ENCODE measurements around the gene OR6K6. TPM values are rescaled to one million over a fixed set of nuclear protein-coding genes. Genes with fewer than 3 reads are reported as not detected.

OR6K6 gene
- total and polyA plus RNA-seq, 12 donors: not detected

GRCh38 chr1:158781104-158781503, 26.6 kb downstream of the OR6K6 start, which contains the start of gene OR6N2:
TSS of gene OR6N2 (minus strand) at chr1:158781204. CDS start at chr1:158777635, 3,569 bp downstream.
- intact Hi-C loops (cut with DNase I): no loop called here
- no peak for DNase-seq

GRCh38 chr1:158793604-158794003, 39.1 kb downstream of the OR6K6 start:
- no peak for DNase-seq

More at GRCh38 chr1:158781104-158781503, 26.6 kb downstream of the OR6K6 start, which contains the start of gene OR6N2:
- Histone ChIP-seq H3K27me3 (no peaks in the 10 kb centered on the region), H3K9me3 (no peaks in the 10 kb centered on the region), H3K4me1 (no peaks in the 10 kb centered on the region), H3K27ac (no peak within 1 kb of the TSS), H3K4me3 (no peak within 1 kb of the TSS), H3K36me3 (no peaks in the 10 kb centered on the region)
- ATAC-seq: no peak
- no peak for TF ChIP-seq CTCF (IDR thresholded peaks at IDR 0.05)

GRCh38 chr1:158794247-158794646, 39.7 kb downstream of the OR6K6 start:
- Histone ChIP-seq H3K36me3 (no peaks in the 10 kb centered on the region), H3K9me3 (peaks cover 0 to 14% (median 0%) of the 10 kb centered on the region in 11 donors), H3K27me3 (peaks cover 0 to 13% (median 0%) of the 10 kb centered on the region in 7 donors), H3K4me1 (peaks cover 0 to 5% (median 0%) of the 10 kb centered on the region in 9 donors), H3K27ac (no peak overlapping the region), H3K4me3 (no peak overlapping the region)
- ATAC-seq (no peak), DNase-seq (no peak)
- no peak for TF ChIP-seq CTCF (IDR thresholded peaks at IDR 0.05)
- intact Hi-C loops (cut with DNase I): no loop called here
- WGBS, 2 donors: 63 to 64% methylated on average over 6 of the region's 6 CpGs

More at GRCh38 chr1:158793604-158794003, 39.1 kb downstream of the OR6K6 start:
- TF ChIP-seq CTCF (IDR thresholded peaks at IDR 0.05): peak in 2 of 9 donors; percentile 10 to 39
- WGBS, 2 donors: 71 to 78% methylated on average over 2 of the region's 2 CpGs
- no peaks in the 10 kb centered on the region for H3K36me3 ChIP-seq
- no peak overlapping the region for H3K4me3 ChIP-seq
- no peak for ATAC-seq
- H3K27me3 ChIP-seq: peaks cover 0 to 10% (median 0%) of the 10 kb centered on the region in 7 donors
- H3K4me1 ChIP-seq: peaks cover 0 to 2% (median 0%) of the 10 kb centered on the region in 9 donors
- H3K27ac ChIP-seq: no peak overlapping the region
- peaks cover 0 to 18% (median 0%) of the 10 kb centered on the region in 11 donors for H3K9me3 ChIP-seq
- intact Hi-C loops (cut with DNase I): no loop called here

- DNase-seq: no peak
- H3K27ac ChIP-seq: no peak overlapping the region
- H3K9me3 ChIP-seq: no peaks in the 10 kb centered on the region
- H3K36me3 ChIP-seq: no peaks in the 10 kb centered on the region
- H3K4me1 ChIP-seq: peaks cover 0 to 28% (median 0%) of the 10 kb centered on the region in 9 donors
- intact Hi-C loops (cut with DNase I): no loop called here
- H3K4me3 ChIP-seq: no peak overlapping the region
- peaks cover 0 to 21% (median 0%) of the 10 kb centered on the region in 7 donors for H3K27me3 ChIP-seq
- peak in 3 of 9 donors; percentile 7 to 29 (median 14) for TF ChIP-seq CTCF (IDR thresholded peaks at IDR 0.05)
- 73 to 80% methylated on average over 3 of the region's 3 CpGs for WGBS, 2 donors
- no peak for ATAC-seq
These were observed 44.0 kb downstream of the OR6K6 start for GRCh38 chr1:158798531-158798930.

Measured in heart right ventricle (tissue), 16 donors.